ENCODE data around the gene TBX21. TPM values are rescaled to one million over a fixed set of nuclear protein-coding genes. Genes with fewer than 3 reads are reported as not detected.

Gene TBX21
- total and polyA plus RNA-seq, 10 donors = 2.6 to 21.7 (median 11.5) TPM

DNA sequence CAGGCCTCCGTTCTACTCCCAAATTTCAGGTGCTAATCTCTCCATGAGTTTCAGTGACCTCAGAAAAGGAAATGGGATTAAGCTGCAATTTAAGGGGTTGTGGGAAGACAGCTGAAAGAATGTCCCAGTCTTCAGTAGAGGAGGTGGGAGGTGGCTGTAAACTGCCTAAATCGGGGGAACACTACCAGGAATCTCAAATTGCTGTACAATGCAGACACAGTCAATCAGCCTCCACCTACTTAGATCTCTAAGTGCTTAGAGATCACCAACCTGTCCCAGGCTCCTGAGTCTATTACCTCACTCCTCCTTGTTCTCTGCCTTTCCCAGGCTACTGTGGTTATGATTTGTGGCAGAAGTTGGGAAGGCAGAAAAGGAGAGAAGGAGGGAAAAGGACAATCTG lies 8.3 kb upstream of the TBX21 start:
- WGBS, 5 donors = 88 to 97% (median 91%) methylated on average over 2 of the region's 2 CpGs
- intact Hi-C loops (cut with DNase I; ENCODE audit: low total_unique reads) = no loop called here

DNA sequence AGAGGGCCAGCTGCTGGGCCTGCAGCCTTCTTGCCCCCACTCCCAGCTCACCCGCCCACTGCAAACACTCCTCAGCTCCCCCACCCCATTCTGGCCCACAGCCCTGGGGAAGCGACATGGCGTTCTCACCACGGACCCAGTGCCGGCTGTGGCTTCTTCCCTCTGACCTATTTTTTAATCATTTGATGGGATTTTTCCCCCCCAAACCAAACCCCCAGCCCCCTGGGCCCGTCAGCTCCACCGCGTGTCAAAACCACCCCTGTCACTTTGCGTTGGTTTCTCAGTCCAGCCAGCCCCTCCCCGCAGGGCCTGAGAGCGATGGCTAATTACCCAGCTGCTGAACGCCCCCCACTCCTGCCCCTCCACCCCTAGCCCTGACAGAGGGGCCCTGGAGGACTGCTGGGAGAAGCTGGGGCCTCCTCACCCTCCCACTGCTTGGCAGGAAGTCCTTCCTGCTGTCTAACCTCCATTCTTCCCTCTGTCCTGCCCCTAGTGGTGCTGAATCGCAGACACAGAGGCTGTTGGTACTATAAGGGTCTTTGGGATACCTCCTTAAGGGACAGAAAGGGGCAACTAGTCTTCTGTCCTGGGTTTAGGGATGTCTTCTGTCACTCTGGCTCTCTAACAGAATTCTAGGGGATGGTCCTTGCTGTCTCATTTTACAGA lies 7.5 kb upstream of the TBX21 start:
- TF ChIP-seq, protein P1, sequence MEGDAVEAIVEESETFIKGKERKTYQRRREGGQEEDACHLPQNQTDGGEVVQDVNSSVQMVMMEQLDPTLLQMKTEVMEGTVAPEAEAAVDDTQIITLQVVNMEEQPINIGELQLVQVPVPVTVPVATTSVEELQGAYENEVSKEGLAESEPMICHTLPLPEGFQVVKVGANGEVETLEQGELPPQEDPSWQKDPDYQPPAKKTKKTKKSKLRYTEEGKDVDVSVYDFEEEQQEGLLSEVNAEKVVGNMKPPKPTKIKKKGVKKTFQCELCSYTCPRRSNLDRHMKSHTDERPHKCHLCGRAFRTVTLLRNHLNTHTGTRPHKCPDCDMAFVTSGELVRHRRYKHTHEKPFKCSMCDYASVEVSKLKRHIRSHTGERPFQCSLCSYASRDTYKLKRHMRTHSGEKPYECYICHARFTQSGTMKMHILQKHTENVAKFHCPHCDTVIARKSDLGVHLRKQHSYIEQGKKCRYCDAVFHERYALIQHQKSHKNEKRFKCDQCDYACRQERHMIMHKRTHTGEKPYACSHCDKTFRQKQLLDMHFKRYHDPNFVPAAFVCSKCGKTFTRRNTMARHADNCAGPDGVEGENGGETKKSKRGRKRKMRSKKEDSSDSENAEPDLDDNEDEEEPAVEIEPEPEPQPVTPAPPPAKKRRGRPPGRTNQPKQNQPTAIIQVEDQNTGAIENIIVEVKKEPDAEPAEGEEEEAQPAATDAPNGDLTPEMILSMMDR (IDR thresholded peaks at IDR 0.05 in 8 of 11, conservative IDR thresholded peaks at IDR 0.05 in 3 of 11) = no peak
- no peaks in the 10 kb centered on the region for H3K9me3 ChIP-seq
- H3K27ac ChIP-seq = no peak overlapping the region
- no peak overlapping the region for H3K4me3 ChIP-seq
- WGBS, 5 donors = 68 to 76% (median 69%) methylated on average over 13 of the region's 13 CpGs
- DNase-seq = no peak
- intact Hi-C loops (cut with DNase I; ENCODE audit: low total_unique reads) = no loop called here
- peaks cover 0 to 66% (median 25%) of the 10 kb centered on the region in 7 donors for H3K27me3 ChIP-seq (replicated peaks in 1 of 7)
- H3K4me1 ChIP-seq = peaks cover 6 to 38% (median 14%) of the 10 kb centered on the region in 6 donors
- no peaks in the 10 kb centered on the region for H3K36me3 ChIP-seq

More for the DNA sequence above, 8.3 kb upstream of the TBX21 start:
- Histone ChIP-seq H3K27ac (no peak overlapping the region), H3K9me3 (no peaks in the 10 kb centered on the region), H3K36me3 (no peaks in the 10 kb centered on the region), H3K4me3 (no peak overlapping the region), H3K4me1 (peaks cover 6 to 44% (median 23%) of the 10 kb centered on the region in 6 donors), H3K27me3 (replicated peaks in 1 of 7) (peaks cover 0 to 69% (median 31%) of the 10 kb centered on the region in 7 donors)
- TF ChIP-seq, protein P1 (IDR thresholded peaks at IDR 0.05 in 8 of 11, conservative IDR thresholded peaks at IDR 0.05 in 3 of 11) = no peak
- TF ChIP-seq POLR2A (IDR thresholded peaks at IDR 0.05) (no peak), POLR2AphosphoS5 (IDR thresholded peaks at IDR 0.05) (no peak)
- no peak for DNase-seq

DNA sequence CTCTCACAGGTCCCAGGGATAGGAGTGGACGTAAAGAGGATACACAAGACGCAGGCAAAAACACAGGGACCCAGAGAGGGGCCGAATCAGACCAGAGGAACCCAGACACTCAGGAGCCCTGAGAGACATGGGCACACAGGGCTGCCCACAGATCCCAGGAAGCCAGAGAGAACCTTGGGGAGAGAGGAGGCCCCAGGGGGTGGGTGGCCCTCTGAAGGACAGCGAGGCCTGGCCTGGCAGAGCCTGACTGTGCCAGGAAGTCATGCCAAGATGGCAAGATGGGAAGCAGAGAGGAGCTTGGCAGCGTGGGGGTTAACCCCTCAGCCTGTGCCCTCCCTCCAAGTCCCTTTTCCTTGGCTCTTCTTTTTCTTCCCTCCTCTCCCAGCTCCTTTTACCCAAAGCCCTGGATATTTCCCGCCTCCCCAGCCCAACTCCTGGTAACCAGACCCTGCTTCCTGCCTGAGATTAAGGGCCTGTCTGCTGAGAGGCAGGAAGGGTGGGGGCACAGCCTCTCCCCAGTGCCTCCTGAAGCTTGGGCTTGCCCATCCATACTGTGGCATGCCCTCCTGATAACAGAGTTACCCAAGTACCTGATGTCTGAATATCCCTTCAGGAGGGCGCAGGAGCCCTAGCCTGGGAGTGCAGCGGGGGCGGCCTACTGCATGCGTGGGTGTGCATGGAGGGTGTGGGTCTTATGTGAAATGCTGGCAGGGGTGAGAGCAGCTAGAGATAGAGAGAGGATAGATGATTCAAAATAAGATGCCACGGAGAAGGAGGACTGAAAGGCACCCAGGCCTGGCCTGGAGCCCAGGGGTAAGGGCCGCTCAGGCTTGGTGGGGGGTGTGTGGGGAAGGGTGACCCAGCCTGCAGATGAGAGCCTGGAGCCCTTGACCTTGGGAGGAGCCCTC lies 6.0 kb upstream of the TBX21 start:
- DNase-seq = peak; percentile 45
- 75 to 87% (median 84%) methylated on average over 11 to 12 of the region's 12 CpGs for WGBS, 5 donors
- H3K27me3 ChIP-seq (replicated peaks in 1 of 7) = peaks cover 0 to 65% (median 10%) of the 10 kb centered on the region in 7 donors

More for the DNA sequence above, 6.0 kb upstream of the TBX21 start:
- H3K27ac ChIP-seq = no peak overlapping the region
- H3K4me1 ChIP-seq = peaks cover 0 to 35% (median 5%) of the 10 kb centered on the region in 6 donors
- TF ChIP-seq, protein P1 (IDR thresholded peaks at IDR 0.05 in 8 of 11, conservative IDR thresholded peaks at IDR 0.05 in 3 of 11) = no peak
- no peaks in the 10 kb centered on the region for H3K36me3 ChIP-seq
- no peaks in the 10 kb centered on the region for H3K9me3 ChIP-seq
- intact Hi-C loops (cut with DNase I; ENCODE audit: low total_unique reads) = no loop called here
- no peak overlapping the region for H3K4me3 ChIP-seq

All from spleen (tissue), 11 donors.